Thyroid gland (tissue), 4 donors: Measurements from ENCODE around the gene CD36. TPM values are rescaled to one million over a fixed set of nuclear protein-coding genes. Genes with fewer than 3 reads are reported as not detected.

Experiments
- DNase-seq, 2 donors: peaks; one replicate each; pipeline ENCODE4 v3.0.0-alpha.2; 2019
- H3K27ac ChIP-seq, 3 donors: fragments of 200-600 bp; sonication (generic); 1 replicate in 2 of 3; 2 replicates in 1 of 3; pipeline ENCODE4 v1.5.1; 2016 to 2019; ENCODE audit warnings: mild to moderate bottlenecking in 1 of 3, moderate library complexity in 1 of 3
- H3K27me3 ChIP-seq: fragments of 200-600 bp; sonication (generic); one replicate; pipeline ENCODE4 v1.5.1; 2019
- H3K36me3 ChIP-seq, 2 donors: fragments of 200-600 bp; sonication (generic); one replicate each; pipeline ENCODE4 v1.5.1; 2016 to 2019
- H3K4me1 ChIP-seq, 2 donors: fragments of 200-600 bp; sonication (generic); one replicate each; pipeline ENCODE4 v1.5.1; 2017 to 2019
- H3K4me3 ChIP-seq, 3 donors: fragments of 200-600 bp; sonication (generic); replicated peaks in 1 of 3; 1 replicate in 2 of 3; 2 replicates in 1 of 3; pipeline ENCODE4 v1.5.1; 2016; ENCODE audit warnings: mild to moderate bottlenecking in 1 of 3
- H3K9me3 ChIP-seq: fragments of 200-600 bp; sonication (generic); one replicate; pipeline ENCODE4 v1.5.1; 2017
- CTCF ChIP-seq, 6 experiments: fragments of 200-600 bp in 3 of 6; fragments of 450-650 bp in 3 of 6; sonication (generic) in 3 of 6; IDR thresholded peaks; one replicate each; pipeline ENCODE4 v1.5.1; 2016 to 2019; ENCODE audit warnings: antibody characterized with exemption in 6 of 6, mild to moderate bottlenecking in 2 of 6, inconsistent platforms in 1 of 6, moderate library complexity in 1 of 6
- POLR2A ChIP-seq, 2 donors: fragments of 450-650 bp; IDR thresholded peaks; one replicate each; pipeline ENCODE4 v1.6.1; 2017; ENCODE audit warnings: antibody characterized with exemption in 2 of 2, mild to moderate bottlenecking in 2 of 2, moderate library complexity in 1 of 2
- WGBS, 2 donors: methylation state at CpG; one replicate each; pipeline ENCODE4 v1.1.5; 2017; 5-methylcytosine and 5-hydroxymethylcytosine counted together
- intact Hi-C: fragments of 100-400 bp; cut with DNase I; formaldehyde crosslinking; loops from one replicate; pipeline ENCODE4 v1.15.1; 2023
- total RNA-seq, 4 donors: library from RNA; depleted of rRNA; stranded (reverse); fragments of >200 nt; gene quantifications; one replicate each; pipeline ENCODE4 v1.2.3, GENCODE V29; 2016

Gene CD36
- total RNA-seq, 4 donors from 2014 or later, result 137 to 244 (median 155) TPM

DNA sequence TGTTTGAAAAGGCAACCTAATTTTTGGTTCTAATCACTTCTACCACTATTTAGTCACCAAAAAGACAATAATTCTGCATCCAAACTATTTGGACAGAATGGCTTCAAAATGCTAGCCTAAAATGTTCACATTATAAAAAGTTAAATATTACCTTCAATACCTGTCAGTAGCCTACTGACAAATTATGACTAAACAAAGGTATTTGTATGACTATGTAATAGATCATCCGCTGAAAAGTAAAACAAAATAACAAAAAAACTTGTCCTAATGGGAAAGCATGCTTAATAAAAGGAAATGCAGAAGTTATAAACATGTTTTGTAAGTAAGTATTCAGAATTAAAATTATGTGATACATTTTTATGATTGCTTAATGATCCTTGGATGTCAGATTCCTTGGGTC, 36.6 kb downstream of the CD36 start:
- no peak for DNase-seq
- no peaks in the 10 kb centered on the region for H3K4me1 ChIP-seq
- no peaks in the 10 kb centered on the region for H3K27me3 ChIP-seq
- H3K36me3 ChIP-seq, result no peaks in the 10 kb centered on the region
- WGBS, 2 donors, result 95 to 97% methylated on average over 1 of the region's 1 CpG
- H3K9me3 ChIP-seq, result no peaks in the 10 kb centered on the region
- intact Hi-C loops, result no loop called here
- H3K4me3 ChIP-seq, result no peak overlapping the region
- TF ChIP-seq POLR2A (IDR thresholded peaks at IDR 0.05) (no peak), CTCF (IDR thresholded peaks at IDR 0.05) (no peak)
- H3K27ac ChIP-seq, result no peak overlapping the region

GRCh38 chr7:80676404-80676803, 38.0 kb downstream of the CD36 start:
- H3K4me3 ChIP-seq, result no peak overlapping the region
- H3K27ac ChIP-seq, result no peak overlapping the region
- no peak for DNase-seq
- TF ChIP-seq CTCF (IDR thresholded peaks at IDR 0.05) (no peak), POLR2A (IDR thresholded peaks at IDR 0.05) (no peak)
- H3K36me3 ChIP-seq, result no peaks in the 10 kb centered on the region
- intact Hi-C loops, result no loop called here
- no peaks in the 10 kb centered on the region for H3K9me3 ChIP-seq
- 97 to 100% methylated on average over 2 of the region's 2 CpGs for WGBS, 2 donors
- no peaks in the 10 kb centered on the region for H3K4me1 ChIP-seq
- H3K27me3 ChIP-seq, result no peaks in the 10 kb centered on the region

- TF ChIP-seq CTCF (IDR thresholded peaks at IDR 0.05) (no peak), POLR2A (IDR thresholded peaks at IDR 0.05) (no peak)
- no peak overlapping the region for H3K4me3 ChIP-seq
- no peak overlapping the region for H3K27ac ChIP-seq
- WGBS, 2 donors, result 93% methylated on average over 1 of the region's 1 CpG
- H3K9me3 ChIP-seq, result no peaks in the 10 kb centered on the region
- no peak for DNase-seq
- H3K36me3 ChIP-seq, result no peaks in the 10 kb centered on the region
- intact Hi-C loops, result no loop called here
- no peaks in the 10 kb centered on the region for H3K27me3 ChIP-seq
- no peaks in the 10 kb centered on the region for H3K4me1 ChIP-seq
Observed at GRCh38 chr7:80677629-80678028, 39.2 kb downstream of the CD36 start.

DNA sequence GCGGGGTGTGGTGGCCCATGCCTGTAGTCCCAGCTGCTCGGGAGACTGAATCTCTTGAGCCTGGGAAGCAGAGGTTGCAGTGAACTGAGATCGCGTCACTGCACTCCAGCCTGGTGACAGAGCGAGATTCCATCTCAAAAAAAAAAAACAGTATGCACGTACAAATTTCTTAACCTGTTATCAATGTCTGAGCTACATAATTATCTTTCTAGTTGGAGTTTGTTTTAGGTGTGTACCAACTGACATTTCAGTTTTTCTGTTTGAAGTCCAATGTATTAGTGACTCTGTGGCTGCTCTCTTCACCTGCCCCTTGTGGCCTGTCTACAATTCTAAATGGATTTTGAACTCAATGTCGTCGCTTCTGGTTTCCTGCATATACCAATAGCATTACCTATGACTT, 40.3 kb downstream of the CD36 start:
- no peak overlapping the region for H3K27ac ChIP-seq
- no peaks in the 10 kb centered on the region for H3K9me3 ChIP-seq
- H3K4me1 ChIP-seq, result no peaks in the 10 kb centered on the region
- no peak overlapping the region for H3K4me3 ChIP-seq
- no peaks in the 10 kb centered on the region for H3K36me3 ChIP-seq
- TF ChIP-seq POLR2A (IDR thresholded peaks at IDR 0.05), result no peak
- TF ChIP-seq CTCF (IDR thresholded peaks at IDR 0.05), result no peak
- DNase-seq, result no peak
- intact Hi-C loops, result no loop called here
- no peaks in the 10 kb centered on the region for H3K27me3 ChIP-seq
- WGBS, 2 donors, result 87 to 89% methylated on average over 8 of the region's 8 CpGs

GRCh38 chr7:80679921-80680907, 41.8 kb downstream of the CD36 start:
- H3K36me3 ChIP-seq, result no peaks in the 10 kb centered on the region
- no peaks in the 10 kb centered on the region for H3K27me3 ChIP-seq
- no peaks in the 10 kb centered on the region for H3K4me1 ChIP-seq
- no peak overlapping the region for H3K4me3 ChIP-seq
- no peak for TF ChIP-seq POLR2A (IDR thresholded peaks at IDR 0.05)
- TF ChIP-seq CTCF (IDR thresholded peaks at IDR 0.05), result no peak
- H3K9me3 ChIP-seq, result no peaks in the 10 kb centered on the region
- DNase-seq, result no peak
- WGBS, 2 donors, result 82 to 84% methylated on average over 10 of the region's 10 CpGs
- H3K27ac ChIP-seq, result no peak overlapping the region
- intact Hi-C loops, result no loop called here
